CD4-positive, alpha-beta T cell (primary cell): Measurements from ENCODE around the gene AGR3. TPM values are rescaled to one million over a fixed set of nuclear protein-coding genes. Genes with fewer than 3 reads are reported as not detected.

Experiments
- ATAC-seq: fragments of 200-7000 bp; cut with Tn5 transposase; one replicate; pipeline ENCODE4 v1.10.0; 2022; ENCODE audit warnings: mild to moderate bottlenecking; ENCODE audit not compliant: poor library complexity
- CTCF ChIA-PET: fragments of 350-600 bp; sonication (Branson Sonifier 250); formaldehyde crosslinking; loops from one replicate; lab custom pipeline; 2021; ENCODE audit warnings: antibody characterized with exemption, inconsistent platforms; lab: Charles Lee
- POLR2A ChIA-PET: fragments of 350-600 bp; sonication (Branson Sonifier 250); formaldehyde crosslinking; loops from one replicate; lab custom pipeline; 2021; ENCODE audit warnings: antibody characterized with exemption, inconsistent platforms; lab: Charles Lee
- DNase-seq, 14 experiments: peaks; one replicate each; pipeline ENCODE4 v3.0.0-alpha.2; 2013 to 2020; ENCODE audit warnings: mixed read lengths in 2 of 14
- H3K27ac ChIP-seq, 2 donors: one replicate each; pipeline versions ENCODE4 v1.5.1 to v1.7.0; 2013; ENCODE audit warnings: low read length in 2 of 2, low read depth in 1 of 2, mild to moderate bottlenecking in 1 of 2
- H3K27me3 ChIP-seq, 2 experiments: 1 replicate in 1 of 2; 2 replicates in 1 of 2; pipeline versions ENCODE4 v1.6.1 to v1.7.0; 2013; ENCODE audit warnings: low read length in 2 of 2, control low read depth in 1 of 2, mild to moderate bottlenecking in 1 of 2, moderate library complexity in 1 of 2; ENCODE audit not compliant: insufficient read depth in 2 of 2, control insufficient read depth in 1 of 2
- H3K36me3 ChIP-seq: one replicate; pipeline ENCODE4 v1.6.1; 2013; ENCODE audit warnings: low read length, control low read depth; ENCODE audit not compliant: insufficient read depth
- H3K4me1 ChIP-seq: one replicate; pipeline ENCODE4 v1.6.1; 2013; ENCODE audit warnings: low read length, control low read depth; ENCODE audit not compliant: insufficient read depth
- H3K4me3 ChIP-seq: one replicate; pipeline ENCODE4 v1.5.1; 2013; ENCODE audit warnings: mild to moderate bottlenecking, low read length, moderate library complexity
- H3K9me3 ChIP-seq, 2 experiments: 1 replicate in 1 of 2; 2 replicates in 1 of 2; pipeline versions ENCODE4 v1.6.1 to v1.7.0; 2013; ENCODE audit warnings: low read length in 2 of 2, mild to moderate bottlenecking in 2 of 2, control low read depth in 1 of 2, moderate library complexity in 1 of 2; ENCODE audit not compliant: control insufficient read depth in 1 of 2, insufficient read depth in 1 of 2
- H3K27ac Mint-ChIP-seq: one replicate; pipeline ENCODE4 v1.8.0; 2020; ENCODE audit warnings: mixed read lengths
- H3K27me3 Mint-ChIP-seq: one replicate; pipeline ENCODE4 v1.8.0; 2021; ENCODE audit warnings: mixed read lengths
- H3K36me3 Mint-ChIP-seq: one replicate; pipeline ENCODE4 v1.8.0; 2021; ENCODE audit warnings: low read depth, mixed read lengths
- H3K4me1 Mint-ChIP-seq: one replicate; pipeline ENCODE4 v1.8.0; 2021; ENCODE audit warnings: low read depth, mixed read lengths
- H3K4me3 Mint-ChIP-seq: one replicate; pipeline ENCODE4 v1.8.0; 2020; ENCODE audit warnings: mild to moderate bottlenecking, mixed read lengths
- H3K9me3 Mint-ChIP-seq: one replicate; pipeline ENCODE4 v1.8.0; 2020; ENCODE audit warnings: mixed read lengths
- CTCF ChIP-seq: fragments of 200-600 bp; IDR thresholded peaks from one replicate; pipeline ENCODE4 v1.8.0; 2022; ENCODE audit warnings: antibody characterized with exemption, mild to moderate bottlenecking
- intact Hi-C, 2 experiments: fragments of 100-400 bp; cut with DNase I in 1 of 2; cut with micrococcal nuclease in 1 of 2; formaldehyde crosslinking; loops; one replicate each; pipeline versions ENCODE4 v1.15.1 to v1.9.0; 2023 to 2025; cut with DNase I, micrococcal nuclease
- total RNA-seq, 174 experiments: library from RNA in 2 of 174; stranded (reverse) in 2 of 174; gene quantifications; one replicate each; pipeline ENCODE4 v1.2.3 and lab custom pipeline; 2021 to 2026

AGR3 gene
- total RNA-seq, 2 experiments from 2014 or later, result not detected

DNA sequence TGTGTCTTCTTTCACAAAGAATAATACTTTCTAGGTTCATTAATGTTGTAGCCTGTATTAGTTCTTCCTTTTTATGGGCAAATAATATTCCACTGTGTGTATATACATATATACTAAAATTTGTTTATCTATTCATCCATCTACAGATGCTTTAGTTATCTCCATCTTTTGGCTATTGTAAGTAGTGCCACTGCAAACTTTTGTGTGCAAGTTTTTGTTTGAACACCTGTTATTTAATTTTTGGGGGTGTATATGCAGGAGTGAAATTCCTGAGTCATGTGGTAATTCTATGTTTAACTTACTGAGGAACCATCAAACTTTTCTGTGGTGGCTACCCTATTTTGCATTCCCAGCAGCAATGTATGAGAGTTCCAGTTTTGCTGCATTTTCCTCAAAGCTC is 37.7 kb upstream of the AGR3 start:
- POLR2A ChIA-PET, result no interaction called here
- peaks cover 9% of the 10 kb centered on the region for H3K4me1 Mint-ChIP-seq
- DNase-seq, result no peak
- TF ChIP-seq CTCF, result no peak
- Histone ChIP-seq H3K4me1 (no peaks in the 10 kb centered on the region), H3K36me3 (no peaks in the 10 kb centered on the region), H3K4me3 (no peak overlapping the region), H3K27me3 (no peaks in the 10 kb centered on the region), H3K27ac (no peak overlapping the region), H3K9me3 (no peaks in the 10 kb centered on the region)
- H3K9me3 Mint-ChIP-seq, result no peaks in the 10 kb centered on the region
- H3K4me3 Mint-ChIP-seq, result no peak overlapping the region
- H3K36me3 Mint-ChIP-seq, result no peaks in the 10 kb centered on the region
- no peaks in the 10 kb centered on the region for H3K27me3 Mint-ChIP-seq
- CTCF ChIA-PET, result no interaction called here
- no peak for ATAC-seq
- intact Hi-C loops, result loop anchor here in 1 of 2 experiments (2.0 to 5.0 kb wide), 3 partner anchors 222 to 487 kb away; no protein-coding TSS in a partner anchor
- no peak overlapping the region for H3K27ac Mint-ChIP-seq

DNA sequence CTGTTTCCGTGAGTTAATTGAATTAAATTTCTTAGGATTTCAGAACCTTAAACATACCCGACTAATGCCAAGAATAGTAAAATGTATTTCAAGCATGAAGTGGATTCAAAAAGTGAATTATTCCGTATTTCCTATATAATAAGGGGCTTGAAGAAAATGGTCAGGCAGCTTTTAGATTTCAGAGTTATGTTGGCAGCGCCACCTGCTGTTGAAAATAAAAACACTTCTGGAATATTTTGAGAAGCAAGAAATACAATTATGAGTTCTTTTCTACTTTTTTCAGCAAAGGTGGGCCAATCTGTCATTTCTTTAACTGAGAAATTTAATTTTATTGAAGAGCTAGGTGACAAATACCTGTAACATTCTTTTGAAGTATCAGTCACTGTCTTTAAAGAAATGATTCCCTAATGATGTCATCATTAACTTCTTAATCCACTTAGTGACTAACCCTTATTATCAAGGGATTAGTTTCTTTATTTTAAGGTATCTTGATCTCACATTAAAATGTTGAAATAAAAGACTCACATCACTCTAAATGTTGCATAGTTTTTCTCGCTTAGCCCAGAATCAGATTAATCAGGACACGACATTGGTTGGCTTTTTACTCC is 36.6 kb upstream of the AGR3 start:
- H3K27ac ChIP-seq, result no peak overlapping the region
- H3K9me3 ChIP-seq, result no peaks in the 10 kb centered on the region
- ChIA-PET POLR2A (no interaction called here), CTCF (interaction anchor here (0.6 to 1.7 kb wide), 5 partner anchors 11 to 853 kb away, joined by 3 to 5 read pairs (median 3); no protein-coding TSS in a partner anchor)
- H3K27me3 ChIP-seq, result no peaks in the 10 kb centered on the region
- intact Hi-C loops, result loop anchor here (1.0 to 5.0 kb wide), 4 partner anchors 27 to 486 kb away; no protein-coding TSS in a partner anchor
- no peak for ATAC-seq
- H3K4me3 ChIP-seq, result no peak overlapping the region
- TF ChIP-seq CTCF, result peak; percentile 80
- Mint-ChIP-seq H3K4me3 (no peak overlapping the region), H3K9me3 (no peaks in the 10 kb centered on the region), H3K36me3 (no peaks in the 10 kb centered on the region), H3K27ac (no peak overlapping the region), H3K27me3 (no peaks in the 10 kb centered on the region), H3K4me1 (peaks cover 8% of the 10 kb centered on the region)
- no peaks in the 10 kb centered on the region for H3K4me1 ChIP-seq
- H3K36me3 ChIP-seq, result no peaks in the 10 kb centered on the region
- DNase-seq, result peak in 4 of 14 experiments; percentile 29 to 51 (median 39)

DNA sequence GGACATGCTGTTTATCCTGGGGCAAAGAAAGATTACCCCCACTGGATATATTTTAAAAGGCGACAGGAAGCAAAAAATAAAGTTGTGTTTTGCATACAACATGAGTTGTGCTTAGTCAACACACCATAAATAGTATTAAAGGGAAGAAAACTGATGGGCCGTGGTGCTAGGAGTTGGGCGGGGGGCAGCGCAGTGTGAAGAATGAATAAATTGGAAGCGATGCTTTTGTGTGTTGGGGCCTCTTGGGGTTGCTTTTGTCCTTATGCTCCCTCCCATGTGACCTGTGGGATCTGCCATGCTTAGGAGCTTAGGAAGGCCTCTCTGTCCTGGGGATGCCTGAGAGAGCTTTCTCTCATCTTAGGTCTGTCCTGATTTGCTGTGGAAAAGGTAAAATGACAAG is 35.0 kb upstream of the AGR3 start:
- Mint-ChIP-seq H3K27ac (no peak overlapping the region), H3K9me3 (no peaks in the 10 kb centered on the region), H3K36me3 (no peaks in the 10 kb centered on the region), H3K4me3 (no peak overlapping the region), H3K27me3 (no peaks in the 10 kb centered on the region), H3K4me1 (no peaks in the 10 kb centered on the region)
- no peak for DNase-seq
- POLR2A ChIA-PET, result no interaction called here
- H3K4me3 ChIP-seq, result no peak overlapping the region
- H3K27me3 ChIP-seq, result no peaks in the 10 kb centered on the region
- peaks cover 0 to 5% of the 10 kb centered on the region in 2 experiments for H3K9me3 ChIP-seq
- intact Hi-C loops, result loop anchor here in 1 of 2 experiments (5.0 kb wide), 2 partner anchors 219 to 484 kb away; no protein-coding TSS in a partner anchor
- CTCF ChIA-PET, result no interaction called here
- H3K4me1 ChIP-seq, result no peaks in the 10 kb centered on the region
- ATAC-seq, result no peak
- no peak overlapping the region for H3K27ac ChIP-seq
- TF ChIP-seq CTCF, result no peak
- no peaks in the 10 kb centered on the region for H3K36me3 ChIP-seq
